Measurements from ENCODE around the gene MTCP1. TPM values are rescaled to one million over a fixed set of nuclear protein-coding genes. Genes with fewer than 3 reads are reported as not detected.

The MTCP1 gene
- total RNA-seq, 2 experiments from 2014 or later, result 17.0 to 18.9 TPM

DNA sequence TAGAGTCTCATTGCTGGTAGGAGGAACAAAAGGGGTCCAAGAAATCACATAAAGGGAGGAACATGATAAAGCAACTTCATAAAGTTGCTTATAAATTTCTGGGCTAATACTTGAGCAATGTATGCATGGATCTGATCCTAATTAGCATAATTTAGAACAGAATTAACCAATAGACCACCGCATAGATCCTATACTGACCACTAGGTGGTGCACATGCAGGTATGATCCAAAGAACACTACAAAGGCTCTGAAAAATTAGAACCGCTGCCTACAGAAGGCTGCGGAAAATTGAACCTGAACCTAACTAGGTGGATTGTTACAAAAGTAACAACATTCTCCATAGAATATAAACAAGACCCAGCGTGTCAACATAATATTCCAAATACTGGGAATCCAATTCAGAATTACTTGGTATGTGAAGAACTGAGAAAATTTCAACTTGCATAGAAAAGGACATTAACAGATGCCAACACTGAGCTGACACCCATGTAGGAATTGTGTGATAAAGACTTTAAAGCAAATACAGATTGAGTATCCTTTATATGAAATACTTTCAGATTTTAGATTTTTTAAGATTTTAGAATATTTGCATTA is 23.6 kb upstream of the MTCP1 start:
- Histone ChIP-seq H3K9me3 (ENCODE audit: control insufficient read depth in 1 of 2, insufficient read depth in 1 of 2, low read length in 2 of 2) (no peaks in the 10 kb centered on the region), H3K36me3 (ENCODE audit: insufficient read depth, low read length) (peaks cover 34% of the 10 kb centered on the region), H3K27ac (ENCODE audit: low read depth in 1 of 2, low read length in 2 of 2) (no peak overlapping the region), H3K4me3 (ENCODE audit: low read length) (no peak overlapping the region), H3K27me3 (ENCODE audit: control insufficient read depth in 1 of 2, insufficient read depth in 2 of 2, low read length in 2 of 2) (no peaks in the 10 kb centered on the region), H3K4me1 (ENCODE audit: insufficient read depth, low read length) (no peaks in the 10 kb centered on the region)
- peaks cover 6% of the 10 kb centered on the region for H3K4me1 Mint-ChIP-seq (ENCODE audit: low read depth)
- ChIA-PET CTCF (interaction anchor here (1.7 kb wide), 2 partner anchors 16 to 46 kb away, joined by 3 to 5 read pairs; no protein-coding TSS in a partner anchor), POLR2A (interaction anchor here (0.9 kb wide), 1 partner anchor 145 kb away, joined by 3 read pairs; no protein-coding TSS in a partner anchor)
- ATAC-seq (ENCODE audit: poor library complexity), result peak; percentile 88
- DNase-seq, result peak in 8 of 14 experiments; percentile 1 to 69 (median 34)
- H3K4me3 Mint-ChIP-seq, result no peak overlapping the region
- no peak overlapping the region for H3K27ac Mint-ChIP-seq
- intact Hi-C loops (cut with DNase I, micrococcal nuclease), result loop anchor here (1.0 to 10.0 kb wide), 3 partner anchors 80 to 123 kb away; partner anchors contain the start of gene VBP1 (in 2 of the 2)
- H3K27me3 Mint-ChIP-seq, result no peaks in the 10 kb centered on the region
- TF ChIP-seq, protein P1, sequence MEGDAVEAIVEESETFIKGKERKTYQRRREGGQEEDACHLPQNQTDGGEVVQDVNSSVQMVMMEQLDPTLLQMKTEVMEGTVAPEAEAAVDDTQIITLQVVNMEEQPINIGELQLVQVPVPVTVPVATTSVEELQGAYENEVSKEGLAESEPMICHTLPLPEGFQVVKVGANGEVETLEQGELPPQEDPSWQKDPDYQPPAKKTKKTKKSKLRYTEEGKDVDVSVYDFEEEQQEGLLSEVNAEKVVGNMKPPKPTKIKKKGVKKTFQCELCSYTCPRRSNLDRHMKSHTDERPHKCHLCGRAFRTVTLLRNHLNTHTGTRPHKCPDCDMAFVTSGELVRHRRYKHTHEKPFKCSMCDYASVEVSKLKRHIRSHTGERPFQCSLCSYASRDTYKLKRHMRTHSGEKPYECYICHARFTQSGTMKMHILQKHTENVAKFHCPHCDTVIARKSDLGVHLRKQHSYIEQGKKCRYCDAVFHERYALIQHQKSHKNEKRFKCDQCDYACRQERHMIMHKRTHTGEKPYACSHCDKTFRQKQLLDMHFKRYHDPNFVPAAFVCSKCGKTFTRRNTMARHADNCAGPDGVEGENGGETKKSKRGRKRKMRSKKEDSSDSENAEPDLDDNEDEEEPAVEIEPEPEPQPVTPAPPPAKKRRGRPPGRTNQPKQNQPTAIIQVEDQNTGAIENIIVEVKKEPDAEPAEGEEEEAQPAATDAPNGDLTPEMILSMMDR (IDR thresholded peaks at IDR 0.05), result peak; percentile 72
- no peaks in the 10 kb centered on the region for H3K9me3 Mint-ChIP-seq
- H3K36me3 Mint-ChIP-seq (ENCODE audit: low read depth), result peaks cover 36% of the 10 kb centered on the region

DNA sequence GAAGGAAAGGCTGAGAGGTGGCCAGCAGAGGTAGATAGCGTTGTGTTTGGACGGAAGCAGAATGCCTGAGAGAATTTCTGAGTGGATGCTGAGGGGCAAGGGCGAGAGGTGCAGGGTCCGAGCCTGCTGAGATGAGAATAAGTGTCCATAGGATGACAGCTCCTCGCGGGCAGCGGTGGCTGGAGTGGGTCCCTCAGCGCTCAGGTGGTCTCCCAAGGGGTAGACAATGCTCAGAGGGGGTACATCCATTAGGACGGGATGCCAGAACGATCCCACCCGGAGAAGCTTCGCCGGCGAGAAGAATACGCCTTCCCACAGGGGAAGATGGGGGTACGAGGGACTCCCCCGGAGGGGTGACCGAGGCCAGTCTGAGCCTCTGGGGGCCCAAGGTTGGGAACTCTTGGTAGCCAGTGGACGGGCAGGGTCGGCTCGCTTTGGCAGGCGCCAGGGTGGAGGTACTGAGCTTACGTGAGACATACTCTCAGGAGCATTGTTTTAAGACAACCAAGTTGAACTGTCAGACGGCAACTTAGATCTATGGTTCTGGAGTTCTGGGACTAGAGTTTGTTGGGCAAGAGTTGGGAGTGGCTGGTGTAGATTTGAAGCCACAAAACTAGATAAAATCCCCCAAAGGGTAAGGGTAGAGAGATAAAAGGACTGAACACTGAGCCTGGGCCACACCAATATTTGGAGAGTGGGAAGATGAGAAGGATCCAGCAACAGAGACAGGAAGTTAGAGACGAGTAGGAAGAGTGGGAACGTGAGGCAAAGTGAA is 16.2 kb upstream of the MTCP1 start:
- Mint-ChIP-seq H3K36me3 (ENCODE audit: low read depth) (peaks cover 20% of the 10 kb centered on the region), H3K4me3 (no peak overlapping the region), H3K27ac (no peak overlapping the region), H3K9me3 (no peaks in the 10 kb centered on the region), H3K4me1 (ENCODE audit: low read depth) (no peaks in the 10 kb centered on the region), H3K27me3 (no peaks in the 10 kb centered on the region)
- DNase-seq, result no peak
- no peaks in the 10 kb centered on the region for H3K4me1 ChIP-seq (ENCODE audit: insufficient read depth, low read length)
- H3K9me3 ChIP-seq (ENCODE audit: control insufficient read depth in 1 of 2, insufficient read depth in 1 of 2, low read length in 2 of 2), result no peaks in the 10 kb centered on the region
- no peak overlapping the region for H3K4me3 ChIP-seq (ENCODE audit: low read length)
- H3K27me3 ChIP-seq (ENCODE audit: control insufficient read depth in 1 of 2, insufficient read depth in 2 of 2, low read length in 2 of 2), result no peaks in the 10 kb centered on the region
- intact Hi-C loops (cut with DNase I, micrococcal nuclease), result loop anchor here (2.0 kb wide), 2 partner anchors 104 to 168 kb away; no protein-coding TSS in a partner anchor
- ChIA-PET CTCF (interaction anchor here (0.6 to 1.8 kb wide), 3 partner anchors 12 to 169 kb away, joined by 4 read pairs; no protein-coding TSS in a partner anchor), POLR2A (no interaction called here)
- peaks cover 28% of the 10 kb centered on the region for H3K36me3 ChIP-seq (ENCODE audit: insufficient read depth, low read length)
- no peak for ATAC-seq (ENCODE audit: poor library complexity)
- no peak overlapping the region for H3K27ac ChIP-seq (ENCODE audit: low read depth in 1 of 2, low read length in 2 of 2)
- TF ChIP-seq, protein P1 (IDR thresholded peaks at IDR 0.05), result no peak

DNA sequence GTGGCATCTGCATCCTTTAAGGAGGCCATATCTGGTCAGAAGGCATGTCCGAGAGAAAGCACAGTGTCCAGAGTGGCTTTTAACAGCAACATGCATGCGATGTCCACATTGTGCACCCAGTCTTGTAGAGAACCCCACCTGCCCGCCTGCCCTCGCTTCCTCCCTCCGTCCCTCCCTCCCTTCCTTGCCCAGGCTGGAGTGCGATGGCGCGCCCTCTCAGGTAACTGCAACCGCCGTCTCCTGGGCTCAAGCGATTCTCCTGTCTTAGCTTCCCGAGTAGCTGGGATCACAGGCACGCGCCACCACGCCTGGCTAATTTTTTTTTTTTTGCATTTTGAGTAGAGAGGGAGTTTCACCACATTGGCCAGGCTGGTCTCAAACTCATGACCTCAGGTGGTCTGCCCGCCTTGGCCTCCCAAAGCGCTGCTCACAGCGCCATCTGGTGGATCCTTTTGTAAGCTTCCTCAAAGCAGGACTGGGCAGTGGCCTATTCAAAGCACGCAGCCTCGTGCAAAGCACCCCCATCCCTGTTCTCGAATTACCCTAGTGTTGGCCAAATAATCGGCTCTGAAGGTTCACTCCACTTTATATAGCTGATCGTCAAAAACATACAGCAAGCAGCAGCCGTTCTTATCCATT is 15.4 kb upstream of the MTCP1 start:
- Mint-ChIP-seq H3K27me3 (no peaks in the 10 kb centered on the region), H3K4me1 (ENCODE audit: low read depth) (no peaks in the 10 kb centered on the region), H3K36me3 (ENCODE audit: low read depth) (peaks cover 24% of the 10 kb centered on the region), H3K9me3 (no peaks in the 10 kb centered on the region), H3K4me3 (no peak overlapping the region), H3K27ac (no peak overlapping the region)
- Histone ChIP-seq H3K4me1 (ENCODE audit: insufficient read depth, low read length) (no peaks in the 10 kb centered on the region), H3K27ac (ENCODE audit: low read depth in 1 of 2, low read length in 2 of 2) (no peak overlapping the region), H3K9me3 (ENCODE audit: control insufficient read depth in 1 of 2, insufficient read depth in 1 of 2, low read length in 2 of 2) (no peaks in the 10 kb centered on the region), H3K27me3 (ENCODE audit: control insufficient read depth in 1 of 2, insufficient read depth in 2 of 2, low read length in 2 of 2) (no peaks in the 10 kb centered on the region), H3K4me3 (ENCODE audit: low read length) (no peak overlapping the region), H3K36me3 (ENCODE audit: insufficient read depth, low read length) (peaks cover 28% of the 10 kb centered on the region)
- intact Hi-C loops (cut with DNase I, micrococcal nuclease), result loop anchor here (2.0 kb wide), 2 partner anchors 104 to 168 kb away; no protein-coding TSS in a partner anchor
- ChIA-PET POLR2A (no interaction called here), CTCF (interaction anchor here (0.6 to 1.8 kb wide), 3 partner anchors 12 to 168 kb away, joined by 4 read pairs; no protein-coding TSS in a partner anchor)
- TF ChIP-seq, protein P1 (IDR thresholded peaks at IDR 0.05), result peak; percentile 51
- DNase-seq (peak in 13 of 14 experiments; percentile 5 to 67 (median 24)), ATAC-seq (ENCODE audit: poor library complexity) (peak; percentile 34)
